Fibroblast of lung (primary cell): ENCODE measurements around the gene JAG1.

Experiments used
- EZH2 ChIP-seq: IDR thresholded peaks from 2 replicates; pipeline ENCODE4 v1.5.1; 2012; ENCODE audit warnings: low read length, control low read depth, mild to moderate bottlenecking; ENCODE audit errors: missing control alignments
- TF ChIP-seq, protein P1 (sequence below), 2 donors: IDR thresholded peaks in 1 of 2; conservative IDR thresholded peaks in 1 of 2; 1 replicate in 1 of 2; 2 replicates in 1 of 2; pipeline ENCODE4 v1.5.1; 2011 to 2012; ENCODE audit warnings: low read length in 2 of 2, control low read depth in 1 of 2, inconsistent platforms in 1 of 2, low read depth in 1 of 2, mild to moderate bottlenecking in 1 of 2

DNA sequence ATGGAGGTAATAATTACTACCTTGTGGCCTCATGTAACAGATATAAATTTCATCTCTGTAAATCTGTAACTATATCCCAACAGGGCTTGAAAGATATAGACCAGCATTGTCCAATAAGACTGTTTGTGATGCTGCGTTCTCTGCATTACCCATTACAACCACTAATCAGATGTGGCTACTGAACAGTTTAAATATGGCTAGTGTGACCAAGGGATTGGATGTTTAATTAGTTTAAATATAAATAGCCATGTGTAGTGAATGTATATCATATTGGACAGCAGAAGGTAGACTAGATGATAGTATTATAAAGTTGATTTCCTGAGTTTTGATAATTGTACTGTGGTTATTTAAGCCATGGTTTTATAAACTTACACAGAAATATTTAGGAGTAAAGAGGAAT lies 27.8 kb upstream of the JAG1 start:
- TF ChIP-seq, protein P1, sequence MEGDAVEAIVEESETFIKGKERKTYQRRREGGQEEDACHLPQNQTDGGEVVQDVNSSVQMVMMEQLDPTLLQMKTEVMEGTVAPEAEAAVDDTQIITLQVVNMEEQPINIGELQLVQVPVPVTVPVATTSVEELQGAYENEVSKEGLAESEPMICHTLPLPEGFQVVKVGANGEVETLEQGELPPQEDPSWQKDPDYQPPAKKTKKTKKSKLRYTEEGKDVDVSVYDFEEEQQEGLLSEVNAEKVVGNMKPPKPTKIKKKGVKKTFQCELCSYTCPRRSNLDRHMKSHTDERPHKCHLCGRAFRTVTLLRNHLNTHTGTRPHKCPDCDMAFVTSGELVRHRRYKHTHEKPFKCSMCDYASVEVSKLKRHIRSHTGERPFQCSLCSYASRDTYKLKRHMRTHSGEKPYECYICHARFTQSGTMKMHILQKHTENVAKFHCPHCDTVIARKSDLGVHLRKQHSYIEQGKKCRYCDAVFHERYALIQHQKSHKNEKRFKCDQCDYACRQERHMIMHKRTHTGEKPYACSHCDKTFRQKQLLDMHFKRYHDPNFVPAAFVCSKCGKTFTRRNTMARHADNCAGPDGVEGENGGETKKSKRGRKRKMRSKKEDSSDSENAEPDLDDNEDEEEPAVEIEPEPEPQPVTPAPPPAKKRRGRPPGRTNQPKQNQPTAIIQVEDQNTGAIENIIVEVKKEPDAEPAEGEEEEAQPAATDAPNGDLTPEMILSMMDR (conservative IDR thresholded peaks at IDR 0.05 in 1 of 2, IDR thresholded peaks at IDR 0.05 in 1 of 2; ENCODE audit: low read depth in 1 of 2, low read length in 2 of 2): no peak
- TF ChIP-seq EZH2: no peak
